H1 (cell line): ENCODE data around the gene AGPAT3. TPM values are rescaled to one million over a fixed set of nuclear protein-coding genes. Genes with fewer than 3 reads are reported as not detected.

Experiments used
- CREB1 ChIP-seq: IDR thresholded peaks from 2 replicates; pipeline ENCODE4 v1.6.1; 2012; ENCODE audit warnings: inconsistent platforms
- MAFK ChIP-seq: IDR thresholded peaks from 2 replicates; pipeline ENCODE4 v1.6.1; 2012; ENCODE audit warnings: low read depth, mild to moderate bottlenecking, improper control_type of control experiment, low read length
- SP2 ChIP-seq: IDR thresholded peaks from 2 replicates; pipeline ENCODE4 v1.6.1; 2012; ENCODE audit warnings: mild to moderate bottlenecking, low read length, inconsistent platforms
- polyA plus RNA-seq, 7 experiments: library from polyadenylated mRNA; depleted of rRNA in 3 of 7; stranded (reverse) in 5 of 7; unstranded in 2 of 7; fragments of >200 nt in 5 of 7; fragments of 200-250 nt in 2 of 7; gene quantifications; 1 replicate in 5 of 7; 2 replicates in 1 of 7; 4 replicates in 1 of 7; pipeline versions ENCODE4 v1.2.1 to v1.2.3, GENCODE V29; 2011 to 2013; ENCODE audit warnings: missing spikeins in 2 of 7, mixed read lengths in 2 of 7
- total RNA-seq: library from RNA; stranded (reverse); fragmentation: NEBNext Ultra II Directional; extraction: Animal tissue kit (Norgen Biotek cat#: 25700); gene quantifications from 2 replicates; pipeline ENCODE4 v1.2.1, GENCODE V29; 2021
- TF ChIP-seq, protein P1 (sequence below): fragments of 300-600 bp; sonication (generic); IDR thresholded peaks from 2 replicates; pipeline ENCODE4 v1.7.1; 2012; ENCODE audit warnings: low read length, moderate library complexity, mild to moderate bottlenecking, inconsistent platforms; ENCODE audit not compliant: insufficient replicate concordance

The AGPAT3 gene
- total and polyA plus RNA-seq, 2 of the 8 experiments (the other 6 are each of a cell fraction or from before 2014, with no cell fraction given), result 5.8 to 7.3 TPM

DNA sequence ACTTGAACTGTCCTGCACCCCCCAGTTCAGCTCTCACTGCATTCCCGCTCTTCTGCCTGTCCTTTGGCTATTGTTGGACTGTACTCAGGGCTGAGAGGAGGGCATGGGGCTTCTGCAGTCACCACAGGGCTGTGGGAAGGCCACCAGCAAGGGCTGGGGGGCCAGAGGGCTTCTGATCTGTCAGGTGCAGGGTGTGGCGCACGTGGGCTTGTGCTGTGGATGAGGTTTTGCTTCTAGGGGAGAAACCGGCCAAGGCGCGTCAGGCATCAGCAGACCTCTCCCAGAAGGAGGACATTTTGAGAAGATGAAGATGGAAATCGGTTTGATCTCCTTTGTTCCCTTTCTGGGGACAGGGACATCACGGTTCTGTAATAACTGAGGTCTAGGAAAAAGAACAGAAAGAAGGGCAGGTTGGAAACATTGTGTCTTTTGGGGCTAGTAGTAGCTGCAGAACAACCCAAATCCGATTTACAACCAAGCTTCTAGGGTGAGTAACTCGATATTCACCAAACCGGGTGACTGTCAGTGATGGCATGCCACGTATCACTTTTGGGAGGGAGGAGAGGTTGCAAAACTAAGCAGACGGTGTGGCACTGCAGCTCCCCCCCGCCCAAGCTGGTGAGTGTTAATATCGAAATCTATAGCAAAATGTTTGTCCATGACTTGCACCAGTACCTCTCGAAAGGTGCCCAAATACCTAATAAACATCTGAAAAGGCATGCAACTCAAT lies 40.9 kb downstream of the AGPAT3 start (continued):
- TF ChIP-seq, protein P1, sequence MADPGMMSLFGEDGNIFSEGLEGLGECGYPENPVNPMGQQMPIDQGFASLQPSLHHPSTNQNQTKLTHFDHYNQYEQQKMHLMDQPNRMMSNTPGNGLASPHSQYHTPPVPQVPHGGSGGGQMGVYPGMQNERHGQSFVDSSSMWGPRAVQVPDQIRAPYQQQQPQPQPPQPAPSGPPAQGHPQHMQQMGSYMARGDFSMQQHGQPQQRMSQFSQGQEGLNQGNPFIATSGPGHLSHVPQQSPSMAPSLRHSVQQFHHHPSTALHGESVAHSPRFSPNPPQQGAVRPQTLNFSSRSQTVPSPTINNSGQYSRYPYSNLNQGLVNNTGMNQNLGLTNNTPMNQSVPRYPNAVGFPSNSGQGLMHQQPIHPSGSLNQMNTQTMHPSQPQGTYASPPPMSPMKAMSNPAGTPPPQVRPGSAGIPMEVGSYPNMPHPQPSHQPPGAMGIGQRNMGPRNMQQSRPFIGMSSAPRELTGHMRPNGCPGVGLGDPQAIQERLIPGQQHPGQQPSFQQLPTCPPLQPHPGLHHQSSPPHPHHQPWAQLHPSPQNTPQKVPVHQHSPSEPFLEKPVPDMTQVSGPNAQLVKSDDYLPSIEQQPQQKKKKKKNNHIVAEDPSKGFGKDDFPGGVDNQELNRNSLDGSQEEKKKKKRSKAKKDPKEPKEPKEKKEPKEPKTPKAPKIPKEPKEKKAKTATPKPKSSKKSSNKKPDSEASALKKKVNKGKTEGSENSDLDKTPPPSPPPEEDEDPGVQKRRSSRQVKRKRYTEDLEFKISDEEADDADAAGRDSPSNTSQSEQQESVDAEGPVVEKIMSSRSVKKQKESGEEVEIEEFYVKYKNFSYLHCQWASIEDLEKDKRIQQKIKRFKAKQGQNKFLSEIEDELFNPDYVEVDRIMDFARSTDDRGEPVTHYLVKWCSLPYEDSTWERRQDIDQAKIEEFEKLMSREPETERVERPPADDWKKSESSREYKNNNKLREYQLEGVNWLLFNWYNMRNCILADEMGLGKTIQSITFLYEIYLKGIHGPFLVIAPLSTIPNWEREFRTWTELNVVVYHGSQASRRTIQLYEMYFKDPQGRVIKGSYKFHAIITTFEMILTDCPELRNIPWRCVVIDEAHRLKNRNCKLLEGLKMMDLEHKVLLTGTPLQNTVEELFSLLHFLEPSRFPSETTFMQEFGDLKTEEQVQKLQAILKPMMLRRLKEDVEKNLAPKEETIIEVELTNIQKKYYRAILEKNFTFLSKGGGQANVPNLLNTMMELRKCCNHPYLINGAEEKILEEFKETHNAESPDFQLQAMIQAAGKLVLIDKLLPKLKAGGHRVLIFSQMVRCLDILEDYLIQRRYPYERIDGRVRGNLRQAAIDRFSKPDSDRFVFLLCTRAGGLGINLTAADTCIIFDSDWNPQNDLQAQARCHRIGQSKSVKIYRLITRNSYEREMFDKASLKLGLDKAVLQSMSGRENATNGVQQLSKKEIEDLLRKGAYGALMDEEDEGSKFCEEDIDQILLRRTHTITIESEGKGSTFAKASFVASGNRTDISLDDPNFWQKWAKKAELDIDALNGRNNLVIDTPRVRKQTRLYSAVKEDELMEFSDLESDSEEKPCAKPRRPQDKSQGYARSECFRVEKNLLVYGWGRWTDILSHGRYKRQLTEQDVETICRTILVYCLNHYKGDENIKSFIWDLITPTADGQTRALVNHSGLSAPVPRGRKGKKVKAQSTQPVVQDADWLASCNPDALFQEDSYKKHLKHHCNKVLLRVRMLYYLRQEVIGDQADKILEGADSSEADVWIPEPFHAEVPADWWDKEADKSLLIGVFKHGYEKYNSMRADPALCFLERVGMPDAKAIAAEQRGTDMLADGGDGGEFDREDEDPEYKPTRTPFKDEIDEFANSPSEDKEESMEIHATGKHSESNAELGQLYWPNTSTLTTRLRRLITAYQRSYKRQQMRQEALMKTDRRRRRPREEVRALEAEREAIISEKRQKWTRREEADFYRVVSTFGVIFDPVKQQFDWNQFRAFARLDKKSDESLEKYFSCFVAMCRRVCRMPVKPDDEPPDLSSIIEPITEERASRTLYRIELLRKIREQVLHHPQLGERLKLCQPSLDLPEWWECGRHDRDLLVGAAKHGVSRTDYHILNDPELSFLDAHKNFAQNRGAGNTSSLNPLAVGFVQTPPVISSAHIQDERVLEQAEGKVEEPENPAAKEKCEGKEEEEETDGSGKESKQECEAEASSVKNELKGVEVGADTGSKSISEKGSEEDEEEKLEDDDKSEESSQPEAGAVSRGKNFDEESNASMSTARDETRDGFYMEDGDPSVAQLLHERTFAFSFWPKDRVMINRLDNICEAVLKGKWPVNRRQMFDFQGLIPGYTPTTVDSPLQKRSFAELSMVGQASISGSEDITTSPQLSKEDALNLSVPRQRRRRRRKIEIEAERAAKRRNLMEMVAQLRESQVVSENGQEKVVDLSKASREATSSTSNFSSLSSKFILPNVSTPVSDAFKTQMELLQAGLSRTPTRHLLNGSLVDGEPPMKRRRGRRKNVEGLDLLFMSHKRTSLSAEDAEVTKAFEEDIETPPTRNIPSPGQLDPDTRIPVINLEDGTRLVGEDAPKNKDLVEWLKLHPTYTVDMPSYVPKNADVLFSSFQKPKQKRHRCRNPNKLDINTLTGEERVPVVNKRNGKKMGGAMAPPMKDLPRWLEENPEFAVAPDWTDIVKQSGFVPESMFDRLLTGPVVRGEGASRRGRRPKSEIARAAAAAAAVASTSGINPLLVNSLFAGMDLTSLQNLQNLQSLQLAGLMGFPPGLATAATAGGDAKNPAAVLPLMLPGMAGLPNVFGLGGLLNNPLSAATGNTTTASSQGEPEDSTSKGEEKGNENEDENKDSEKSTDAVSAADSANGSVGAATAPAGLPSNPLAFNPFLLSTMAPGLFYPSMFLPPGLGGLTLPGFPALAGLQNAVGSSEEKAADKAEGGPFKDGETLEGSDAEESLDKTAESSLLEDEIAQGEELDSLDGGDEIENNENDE, result no peak
- TF ChIP-seq MAFK, result no peak
- TF ChIP-seq SP2, result no peak
- no peak for TF ChIP-seq CREB1
- TF ChIP-seq, all 59 proteins: peak for 0
